Measurements from ENCODE around the gene RBL1. TPM values are rescaled to one million over a fixed set of nuclear protein-coding genes. Genes with fewer than 3 reads are reported as not detected.
"Not testable (repeated sequence)": the region's sequence is repeated elsewhere in the genome, so short reads cannot be mapped to it uniquely, and the experiment has no call there.

Gene RBL1
- total RNA-seq, 2 donors from 2014 or later: 35.9 to 37.6 TPM

DNA sequence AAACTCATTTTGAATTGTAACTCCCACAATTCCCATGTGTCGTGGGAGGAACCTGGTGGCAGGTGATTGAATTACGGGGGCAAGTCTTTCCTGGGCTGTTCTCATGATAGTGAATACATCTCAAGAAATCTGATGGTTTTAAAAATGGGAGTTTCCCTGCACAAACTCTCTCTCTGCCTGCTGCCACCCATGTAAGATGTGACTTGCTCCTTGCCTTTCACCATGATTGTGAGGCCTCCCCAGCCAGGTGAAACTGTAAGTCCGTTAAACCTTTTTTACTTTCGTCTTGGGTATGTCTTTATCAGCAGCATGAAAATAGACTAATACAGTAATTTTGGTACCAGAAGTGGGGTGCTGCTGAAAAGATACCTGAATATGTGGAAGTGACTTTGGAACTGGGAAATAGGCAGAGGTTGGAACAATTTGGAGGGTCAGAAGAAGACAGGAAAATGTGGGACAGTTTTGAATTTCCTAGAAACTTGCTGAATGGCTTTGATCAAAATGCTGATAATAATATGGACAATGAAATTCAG lies 102.9 kb downstream of the RBL1 start:
- H3K27ac Mint-ChIP-seq: no peak overlapping the region
- H3K36me3 Mint-ChIP-seq (ENCODE audit: low read depth): peaks cover 42% of the 10 kb centered on the region
- no peak for ATAC-seq (replicated peaks)
- no peaks in the 10 kb centered on the region for H3K27me3 Mint-ChIP-seq
- no peaks in the 10 kb centered on the region for H3K9me3 Mint-ChIP-seq
- H3K4me1 Mint-ChIP-seq: peaks cover 19% of the 10 kb centered on the region
- no peak overlapping the region for H3K4me3 Mint-ChIP-seq

DNA sequence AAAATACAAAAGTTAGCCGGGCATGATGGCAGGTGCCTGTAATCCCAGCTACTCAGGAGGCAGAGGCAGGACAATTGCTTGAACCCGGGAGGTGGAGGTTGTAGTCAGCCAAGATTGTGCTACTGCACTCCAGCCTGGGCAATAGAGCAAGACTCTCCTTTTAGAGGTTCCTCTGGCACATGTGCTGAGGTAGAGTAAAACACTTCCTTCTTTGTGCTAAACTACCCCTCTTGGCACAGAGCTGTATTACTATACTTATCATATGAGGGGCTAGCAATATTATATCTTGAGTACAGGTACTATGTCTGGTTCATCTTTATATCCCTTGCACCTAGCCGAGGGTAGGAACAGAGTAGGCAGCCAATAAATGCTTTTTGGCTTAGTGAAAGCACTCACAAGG lies 104.1 kb downstream of the RBL1 start:
- no peak overlapping the region for H3K4me3 Mint-ChIP-seq
- peaks cover 20% of the 10 kb centered on the region for H3K4me1 Mint-ChIP-seq
- no peaks in the 10 kb centered on the region for H3K9me3 Mint-ChIP-seq
- no peak for ATAC-seq (replicated peaks)
- no peaks in the 10 kb centered on the region for H3K27me3 Mint-ChIP-seq
- no peak overlapping the region for H3K27ac Mint-ChIP-seq
- H3K36me3 Mint-ChIP-seq (ENCODE audit: low read depth): peaks cover 31% of the 10 kb centered on the region

DNA sequence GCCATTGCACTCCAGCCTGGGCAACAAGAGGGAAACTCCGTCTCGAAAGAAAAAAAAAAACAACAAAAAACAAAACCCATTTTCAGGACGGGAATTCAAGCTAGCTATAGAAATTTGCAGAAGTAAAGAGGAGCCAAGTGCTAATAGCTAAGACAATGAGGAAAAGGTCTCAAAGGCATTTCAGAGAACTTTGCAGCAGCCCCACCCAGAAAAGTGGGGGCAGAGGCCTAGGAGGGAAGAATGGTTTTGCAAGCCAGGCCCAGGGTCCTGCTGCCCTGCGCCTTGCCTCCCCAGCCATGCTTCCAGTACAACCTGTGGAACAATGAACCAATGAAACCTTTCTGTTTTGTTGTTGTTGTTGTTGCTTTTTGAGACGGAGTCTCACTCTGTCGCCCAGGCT lies 106.0 kb downstream of the RBL1 start:
- peaks cover 12% of the 10 kb centered on the region for H3K36me3 Mint-ChIP-seq (ENCODE audit: low read depth)
- H3K4me3 Mint-ChIP-seq: no peak overlapping the region
- H3K27me3 Mint-ChIP-seq: no peaks in the 10 kb centered on the region
- peaks cover 20% of the 10 kb centered on the region for H3K4me1 Mint-ChIP-seq
- H3K27ac Mint-ChIP-seq: no peak overlapping the region
- ATAC-seq (replicated peaks): no peak
- no peaks in the 10 kb centered on the region for H3K9me3 Mint-ChIP-seq

DNA sequence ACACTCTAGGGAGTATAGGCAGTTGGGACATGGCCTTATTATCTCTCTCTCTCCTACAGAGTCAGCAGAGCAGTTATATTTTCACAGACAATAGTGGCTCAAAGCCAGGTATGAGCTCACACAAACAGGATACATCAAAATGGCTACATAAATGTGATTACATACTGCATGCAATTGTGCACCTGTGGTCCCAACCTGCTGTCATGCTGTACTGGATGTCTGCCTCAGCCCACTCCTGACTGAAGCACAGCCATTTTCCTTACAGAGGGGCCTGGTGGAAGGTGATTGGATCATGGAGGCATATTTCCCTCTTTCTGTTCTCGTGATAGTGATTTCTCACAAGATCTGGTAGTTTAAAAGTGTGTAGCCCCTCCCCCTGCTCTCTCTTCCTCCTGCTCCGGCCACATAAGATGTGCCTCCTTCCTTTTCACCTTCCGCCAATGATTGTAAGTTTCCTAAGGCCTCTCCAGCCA lies 107.3 kb downstream of the RBL1 start:
- Mint-ChIP-seq H3K4me1 (peaks cover 20% of the 10 kb centered on the region), H3K4me3 (peak overlapping the region; percentile 6), H3K27me3 (no peaks in the 10 kb centered on the region), H3K36me3 (ENCODE audit: low read depth) (peaks cover 5% of the 10 kb centered on the region), H3K9me3 (no peaks in the 10 kb centered on the region), H3K27ac (peak overlapping the region; percentile 21)
- peak; percentile 43 for ATAC-seq (replicated peaks)

DNA sequence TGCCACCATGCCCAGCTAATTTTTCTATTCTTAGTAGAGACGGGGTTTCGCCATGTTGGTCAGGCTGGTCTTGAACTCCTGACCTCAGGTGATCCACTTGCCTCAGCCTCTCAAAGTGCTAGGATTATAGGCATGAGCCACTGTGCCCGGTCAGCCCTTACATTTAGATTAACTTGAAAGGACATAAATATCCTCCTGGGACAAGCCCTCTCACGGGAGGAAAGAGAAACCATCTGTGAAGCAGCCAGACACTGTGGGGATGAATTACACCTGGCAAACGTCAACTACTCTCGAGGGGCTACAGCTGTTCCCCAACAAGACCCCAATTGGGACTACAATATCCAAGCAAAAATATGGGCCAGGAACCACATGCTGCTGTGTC lies 111.5 kb downstream of the RBL1 start:
- no peak overlapping the region for H3K27ac Mint-ChIP-seq

DNA sequence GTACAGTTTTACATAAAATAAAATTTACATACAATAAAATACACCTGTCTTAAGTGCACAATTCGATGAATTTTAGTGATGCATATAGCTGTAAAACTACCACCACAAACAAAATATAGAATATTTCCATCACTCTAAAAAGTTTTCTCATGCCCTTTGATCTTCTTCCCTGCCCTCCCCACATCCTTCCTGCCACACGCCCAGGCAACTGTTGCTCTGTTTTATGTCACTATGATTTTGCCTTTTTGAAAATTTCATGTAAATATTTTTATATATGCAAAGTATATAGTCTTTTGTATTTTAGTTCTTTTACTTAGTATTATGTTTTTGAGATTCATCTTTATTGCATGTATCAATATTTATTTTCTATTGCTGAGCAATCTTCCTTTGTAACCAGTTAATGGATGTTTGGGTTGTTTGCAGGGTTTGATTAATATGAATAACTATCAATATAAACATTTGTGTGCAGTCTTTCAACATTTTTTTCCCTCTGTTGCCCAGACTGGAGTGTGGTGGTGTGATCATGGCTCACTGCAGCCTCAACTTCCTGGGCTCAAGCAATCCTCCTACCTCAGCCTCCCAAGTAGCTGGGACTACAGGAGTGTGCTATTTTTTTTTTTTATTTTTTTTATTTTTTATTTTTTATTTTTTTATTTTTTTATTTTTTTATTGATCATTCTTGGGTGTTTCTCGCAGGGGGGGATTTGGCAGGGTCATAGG lies 120.5 kb downstream of the RBL1 start:
- Mint-ChIP-seq H3K27me3 (no peaks in the 10 kb centered on the region), H3K4me3 (peak overlapping the region; percentile 28)

More for the DNA sequence above, 111.5 kb downstream of the RBL1 start:
- H3K4me1 Mint-ChIP-seq: peaks cover 14% of the 10 kb centered on the region
- no peak for ATAC-seq (replicated peaks)
- H3K9me3 Mint-ChIP-seq: no peaks in the 10 kb centered on the region
- H3K4me3 Mint-ChIP-seq: no peak overlapping the region
- no peaks in the 10 kb centered on the region for H3K36me3 Mint-ChIP-seq (ENCODE audit: low read depth)
- no peaks in the 10 kb centered on the region for H3K27me3 Mint-ChIP-seq

DNA sequence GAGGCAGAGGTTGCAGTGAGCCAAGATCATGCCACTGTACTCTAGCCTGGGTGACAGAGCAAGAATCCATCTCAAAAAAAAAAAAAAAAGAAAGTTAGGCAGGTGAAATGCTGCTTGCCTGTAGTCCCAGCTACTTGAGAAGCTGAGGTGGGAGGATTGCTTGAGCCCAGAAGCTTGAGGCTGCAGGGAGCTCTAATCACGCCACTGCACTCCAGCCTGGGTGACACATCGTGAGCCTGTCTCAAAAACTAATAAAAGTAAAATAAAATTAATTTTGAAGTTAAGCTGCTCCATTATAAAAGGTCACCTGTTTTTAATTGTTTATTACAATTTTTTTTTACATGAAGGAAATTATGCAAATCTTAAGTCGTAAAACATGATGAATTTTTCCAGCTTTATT lies 121.1 kb downstream of the RBL1 start:
- Mint-ChIP-seq H3K27ac (peak overlapping the region; percentile 52), H3K27me3 (no peaks in the 10 kb centered on the region), H3K4me1 (peaks cover 19% of the 10 kb centered on the region), H3K9me3 (peaks cover 3% of the 10 kb centered on the region), H3K4me3 (peak overlapping the region; percentile 28), H3K36me3 (ENCODE audit: low read depth) (no peaks in the 10 kb centered on the region)
- ATAC-seq (replicated peaks): no peak

More for the DNA sequence above, 120.5 kb downstream of the RBL1 start:
- H3K4me1 Mint-ChIP-seq: peaks cover 13% of the 10 kb centered on the region
- ATAC-seq (replicated peaks): peak; percentile 79
- no peaks in the 10 kb centered on the region for H3K36me3 Mint-ChIP-seq (ENCODE audit: low read depth)
- no peaks in the 10 kb centered on the region for H3K9me3 Mint-ChIP-seq
- H3K27ac Mint-ChIP-seq: peak overlapping the region; percentile 52

DNA sequence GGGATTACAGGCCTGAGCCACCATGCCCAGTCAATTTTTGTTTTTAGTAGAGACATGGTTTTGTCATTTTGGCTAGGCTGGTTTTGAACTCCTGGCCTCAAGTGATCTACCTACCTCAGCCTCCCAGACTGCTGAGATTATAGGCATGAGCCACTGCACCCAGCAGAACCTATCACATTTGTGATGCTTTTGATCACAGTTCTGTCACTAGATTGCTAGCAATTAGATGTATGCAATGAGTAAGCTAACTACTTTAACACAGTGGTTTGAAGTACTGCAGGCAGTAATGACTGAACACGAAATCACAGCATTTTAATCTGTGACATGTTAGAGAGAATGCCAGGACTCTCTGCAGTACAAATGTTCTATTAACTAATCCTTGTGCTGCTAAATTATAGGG lies 124.7 kb downstream of the RBL1 start:
- no peaks in the 10 kb centered on the region for H3K27me3 Mint-ChIP-seq
- H3K9me3 Mint-ChIP-seq: peaks cover 4% of the 10 kb centered on the region
- H3K36me3 Mint-ChIP-seq (ENCODE audit: low read depth): no peaks in the 10 kb centered on the region
- peak overlapping the region; percentile 81 for H3K27ac Mint-ChIP-seq
- peak; percentile 58 for ATAC-seq (replicated peaks)
- peak overlapping the region; percentile 53 for H3K4me3 Mint-ChIP-seq
- peaks cover 35% of the 10 kb centered on the region for H3K4me1 Mint-ChIP-seq

DNA sequence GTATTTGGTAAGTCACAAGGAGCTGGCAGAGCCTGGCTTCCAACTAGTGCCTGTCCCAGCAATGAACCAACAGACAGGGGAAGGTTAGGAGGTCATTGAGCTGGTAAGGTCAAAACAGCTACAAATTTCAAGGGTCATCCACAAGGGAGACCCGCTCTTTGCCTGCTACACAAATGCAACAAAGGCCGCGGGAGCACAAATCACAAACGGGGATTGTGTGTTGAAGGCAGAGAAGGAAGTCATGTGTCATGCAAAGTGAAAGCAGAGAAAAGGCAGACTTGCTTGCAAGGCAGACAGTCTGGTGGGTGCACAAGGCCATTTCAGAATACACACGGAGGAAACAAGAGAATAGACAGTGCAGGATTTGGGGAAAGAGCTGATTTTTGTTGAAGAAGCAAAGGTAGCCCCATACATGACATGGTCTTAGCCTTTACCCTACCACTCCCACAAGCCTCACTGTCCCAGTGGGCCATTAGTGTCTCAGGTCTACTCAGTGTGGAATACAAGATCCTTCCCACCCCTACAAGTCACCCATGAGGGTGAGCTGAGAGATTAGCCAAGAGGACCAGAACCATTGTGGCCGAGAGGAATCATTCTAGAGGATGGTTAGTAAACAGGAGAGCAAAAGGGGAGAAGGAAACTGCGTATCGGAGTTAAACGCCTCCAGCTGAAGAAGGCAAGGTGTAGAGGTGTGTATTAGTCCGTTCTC lies 126.2 kb downstream of the RBL1 start:
- peaks cover 4% of the 10 kb centered on the region for H3K9me3 Mint-ChIP-seq
- peaks cover 35% of the 10 kb centered on the region for H3K4me1 Mint-ChIP-seq
- peak overlapping the region; percentile 73 for H3K27ac Mint-ChIP-seq
- peak overlapping the region; percentile 75 for H3K4me3 Mint-ChIP-seq
- no peaks in the 10 kb centered on the region for H3K36me3 Mint-ChIP-seq (ENCODE audit: low read depth)
- H3K27me3 Mint-ChIP-seq: no peaks in the 10 kb centered on the region
- ATAC-seq (replicated peaks): peak; percentile 81

DNA sequence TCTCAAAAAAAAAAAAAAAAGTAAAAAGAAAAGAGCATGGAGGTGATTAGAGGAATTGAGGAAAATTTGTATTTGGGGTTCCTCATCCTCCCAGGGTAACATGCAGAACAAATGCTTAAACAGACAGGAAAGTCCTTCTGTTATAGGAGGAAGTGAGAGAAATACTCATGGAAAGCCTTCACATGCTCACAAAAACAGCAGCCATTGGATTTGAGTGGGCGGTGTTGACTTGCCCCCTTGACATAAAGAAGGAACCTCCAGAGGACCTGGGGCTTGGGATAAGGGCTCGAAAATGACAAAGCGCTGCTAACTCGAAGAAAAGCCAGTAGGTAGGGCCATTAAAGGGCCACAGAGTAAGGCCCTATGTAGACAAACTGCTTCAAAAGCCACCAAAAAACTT lies 126.7 kb downstream of the RBL1 start:
- peaks cover 4% of the 10 kb centered on the region for H3K9me3 Mint-ChIP-seq
- H3K4me3 Mint-ChIP-seq: peak overlapping the region; percentile 75
- peaks cover 35% of the 10 kb centered on the region for H3K4me1 Mint-ChIP-seq
- H3K27me3 Mint-ChIP-seq: no peaks in the 10 kb centered on the region
- H3K36me3 Mint-ChIP-seq (ENCODE audit: low read depth): no peaks in the 10 kb centered on the region
- ATAC-seq (replicated peaks): no peak
- H3K27ac Mint-ChIP-seq: peak overlapping the region; percentile 73

DNA sequence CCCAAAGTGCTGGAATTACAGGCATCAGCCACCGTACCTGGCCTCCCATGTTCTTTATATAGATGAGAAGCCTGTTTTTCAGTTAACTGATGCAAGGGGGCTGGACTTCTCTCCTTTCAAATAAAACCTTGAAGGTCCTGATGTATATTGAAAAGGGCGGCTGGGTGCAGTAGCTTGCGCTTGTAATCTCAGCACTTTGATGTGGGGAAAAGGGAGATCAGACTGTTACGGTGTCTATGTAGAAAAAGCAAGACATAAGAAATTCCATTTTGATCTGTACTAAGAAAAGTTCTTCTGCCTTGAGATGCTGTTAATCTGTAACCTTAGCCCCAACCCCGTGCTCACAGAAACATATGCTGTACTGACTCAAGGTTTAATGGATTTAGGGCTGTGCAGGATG lies 128.2 kb downstream of the RBL1 start:
- peaks cover 35% of the 10 kb centered on the region for H3K4me1 Mint-ChIP-seq
- peak overlapping the region; percentile 75 for H3K4me3 Mint-ChIP-seq
- peaks cover 4% of the 10 kb centered on the region for H3K9me3 Mint-ChIP-seq
- H3K27ac Mint-ChIP-seq: no peak overlapping the region
- no peaks in the 10 kb centered on the region for H3K27me3 Mint-ChIP-seq
- no peak for ATAC-seq (replicated peaks)
- H3K36me3 Mint-ChIP-seq (ENCODE audit: low read depth): no peaks in the 10 kb centered on the region

DNA sequence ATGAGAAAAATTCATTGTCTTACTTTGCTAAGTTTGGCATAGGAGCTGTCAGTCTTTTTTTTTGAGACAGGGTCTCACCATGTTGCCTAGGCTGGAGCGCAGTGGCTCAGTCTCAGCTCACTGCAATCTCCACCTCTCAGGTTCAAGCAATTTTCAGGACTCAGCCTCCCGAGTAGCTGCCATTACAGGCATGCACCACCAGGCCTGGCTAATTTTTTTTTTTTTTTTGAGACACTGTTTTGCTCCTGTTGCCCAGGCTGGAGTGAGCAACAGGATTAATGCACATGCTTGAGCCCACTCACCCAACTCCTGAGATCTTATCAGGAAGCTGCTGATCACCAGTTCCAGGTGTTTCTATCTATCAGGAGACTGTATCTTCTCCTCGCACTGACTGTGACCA lies 128.8 kb downstream of the RBL1 start:
- H3K9me3 Mint-ChIP-seq; H3K36me3 Mint-ChIP-seq (ENCODE audit: low read depth); H3K4me3 Mint-ChIP-seq; H3K27ac Mint-ChIP-seq; ATAC-seq (replicated peaks); H3K27me3 Mint-ChIP-seq: not testable (repeated sequence)
- peaks cover 35% of the 10 kb centered on the region for H3K4me1 Mint-ChIP-seq

DNA sequence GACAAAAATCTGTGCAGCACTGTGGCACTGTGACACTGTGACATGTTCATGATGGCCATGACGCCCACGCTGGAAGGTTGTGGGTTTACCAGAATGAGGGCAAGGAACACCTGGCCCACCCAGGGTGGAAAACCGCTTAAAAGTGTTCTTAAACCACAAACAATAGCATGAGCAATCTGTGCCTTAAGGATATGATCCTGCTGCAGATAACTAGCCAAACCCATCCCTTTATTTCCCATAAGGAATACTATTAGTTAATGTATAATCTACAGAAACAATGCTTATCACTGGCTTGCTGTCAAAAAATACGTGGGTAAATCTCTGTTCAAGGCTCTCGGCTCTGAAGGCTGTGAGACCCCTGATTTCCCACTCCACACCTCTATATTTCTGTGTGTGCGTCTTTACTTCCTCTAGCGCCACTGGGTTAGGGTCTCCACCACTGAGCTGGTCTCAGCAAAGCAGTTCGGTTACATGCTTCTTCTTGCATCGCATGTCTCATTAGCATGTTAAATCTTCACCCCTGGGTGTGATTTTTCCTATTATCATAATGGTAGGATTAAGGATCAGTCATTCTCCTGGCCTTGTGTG lies 133.3 kb downstream of the RBL1 start:
- H3K4me1 Mint-ChIP-seq; H3K27ac Mint-ChIP-seq; H3K4me3 Mint-ChIP-seq; H3K9me3 Mint-ChIP-seq; H3K36me3 Mint-ChIP-seq (ENCODE audit: low read depth); H3K27me3 Mint-ChIP-seq; ATAC-seq (replicated peaks): not testable (repeated sequence)

DNA sequence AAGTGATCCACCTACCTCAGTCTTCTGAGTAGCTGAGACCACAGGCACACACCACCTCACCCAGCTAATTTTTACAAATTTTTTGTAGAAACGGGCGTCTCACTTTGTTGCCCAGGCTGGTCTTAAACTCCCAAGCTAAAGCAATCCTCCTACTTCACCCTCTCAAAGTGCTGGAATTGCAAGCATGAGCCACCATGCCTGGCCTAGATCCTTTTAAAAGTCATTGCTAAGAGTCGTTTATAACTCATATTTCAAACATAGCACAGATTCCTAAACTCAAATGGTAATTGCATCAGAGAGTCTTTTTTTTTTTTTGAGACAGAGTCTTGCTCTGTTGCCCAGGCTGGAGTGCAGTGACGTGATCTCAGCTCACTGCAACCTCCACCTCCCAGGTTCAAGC lies 136.6 kb downstream of the RBL1 start:
- no peak for ATAC-seq (replicated peaks)
- Mint-ChIP-seq H3K27me3 (no peaks in the 10 kb centered on the region), H3K4me1 (peaks cover 12% of the 10 kb centered on the region), H3K27ac (no peak overlapping the region), H3K36me3 (ENCODE audit: low read depth) (no peaks in the 10 kb centered on the region), H3K4me3 (no peak overlapping the region), H3K9me3 (no peaks in the 10 kb centered on the region)
